Ovary (tissue), 9 donors: ENCODE measurements around the gene HRAS. TPM values are rescaled to one million over a fixed set of nuclear protein-coding genes. Genes with fewer than 3 reads are reported as not detected.
A peak's percentile ranks its signal among the peaks of the same experiment; 100 is the strongest.
"Not testable (repeated sequence)": the region's sequence is repeated elsewhere in the genome, so short reads cannot be mapped to it uniquely, and the experiment has no call there.

ENCODE experiments used
- DNase-seq, 5 donors: peaks; one replicate each; pipeline ENCODE4 v3.0.0-alpha.2; 2019 to 2020
- H3K27ac ChIP-seq, 2 donors: fragments of 200-600 bp; one replicate each; pipeline versions ENCODE4 v1.5.1 to v1.8.0; 2019 to 2022
- H3K27me3 ChIP-seq: fragments of 200-600 bp; one replicate; pipeline ENCODE4 v1.8.0; 2022
- H3K36me3 ChIP-seq: fragments of 200-600 bp; sonication (generic); one replicate; pipeline ENCODE4 v1.5.1; 2019
- H3K4me1 ChIP-seq: one replicate; pipeline ENCODE4 v1.8.1; 2013; ENCODE audit warnings: mild to moderate bottlenecking, moderate library complexity; ENCODE audit not compliant: insufficient read depth
- H3K4me3 ChIP-seq: fragments of 200-600 bp; sonication (generic); one replicate; pipeline ENCODE4 v1.5.1; 2017
- H3K9me3 ChIP-seq, 2 donors: fragments of 200-600 bp in 1 of 2; sonication (generic) in 1 of 2; one replicate each; pipeline versions ENCODE4 v1.5.1 to v1.8.1; 2013 to 2019; ENCODE audit warnings: mild to moderate bottlenecking in 1 of 2, moderate library complexity in 1 of 2
- CTCF ChIP-seq, 3 donors: fragments of 450-650 bp in 2 of 3; fragments of 200-600 bp in 1 of 3; IDR thresholded peaks; one replicate each; pipeline versions ENCODE4 v1.5.1 to v1.8.0; 2016 to 2022; ENCODE audit warnings: antibody characterized with exemption in 3 of 3, mild to moderate bottlenecking in 1 of 3
- EP300 ChIP-seq: sonication (generic); formaldehyde crosslinking; IDR thresholded peaks from one replicate; pipeline ENCODE4 v1.6.1; 2017; ENCODE audit warnings: antibody characterized with exemption
- POLR2A ChIP-seq: fragments of 450-650 bp; IDR thresholded peaks from one replicate; pipeline ENCODE4 v1.6.1; 2017; ENCODE audit warnings: antibody characterized with exemption, mild to moderate bottlenecking, moderate library complexity
- whole genome bisulfite sequencing, 3 donors: extraction: QIAGEN DNeasy Blood & Tissue Kit in 1 of 3; methylation state at CpG; one replicate each; pipeline versions ENCODE4 v1.1.5 to v1.1.7; 2013 to 2017; 5-methylcytosine and 5-hydroxymethylcytosine counted together
- intact Hi-C, 4 donors: fragments of 100-400 bp; cut with DNase I; formaldehyde crosslinking; loops; one replicate each; pipeline versions ENCODE4 v1.11.0 to v1.15.1; 2022 to 2023
- polyA plus RNA-seq, 2 donors: library from polyadenylated mRNA; stranded (reverse); fragments of 200-250 nt in 1 of 2; fragments of 350-450 nt in 1 of 2; fragmentation: Illumina TruSeq in 1 of 2; extraction: RNeasy Lipid Tissue Mini Kit (QIAGEN cat#74804) in 1 of 2; gene quantifications; one replicate each; pipeline ENCODE4 v1.2.3, GENCODE V29; 2013 to 2014
- total RNA-seq, 7 donors: library from RNA; depleted of rRNA in 2 of 7; stranded (reverse); fragments of >200 nt in 2 of 7; fragmentation: NEBNext Ultra II Directional in 3 of 7; extraction: Animal tissue kit (Norgen Biotek cat#: 25700) in 3 of 7; gene quantifications; one replicate each; pipeline versions ENCODE4 v1.1.0 to v1.2.4, GENCODE V29; 2016 to 2023
- donor health status: DM: no; HTN: no; CAD: no; lungs with moderate emphysema.
- donor health status: DM: no; HTN: no; CAD: no.
- donor health status: Bipolar disorder and iron deficiency.
- donor health status: DM: yes; HTN: yes; CAD: no.
- donor health status: DM: no; HTN: no; CAD: no.
- donor health status: DM: yes; HTN: yes; CAD: no.

The HRAS gene
- total and polyA plus RNA-seq, 9 donors, result 4.3 to 49.6 (median 36.3) TPM

GRCh38 chr11:521177-521688 is 14.1 kb downstream of the HRAS start:
- no peak for DNase-seq
- H3K4me1 ChIP-seq, result no peaks in the 10 kb centered on the region
- intact Hi-C loops, result no loop called here
- no peaks in the 10 kb centered on the region for H3K36me3 ChIP-seq
- no peaks in the 10 kb centered on the region for H3K27me3 ChIP-seq
- H3K27ac ChIP-seq, result no peak overlapping the region
- no peaks in the 10 kb centered on the region for H3K9me3 ChIP-seq
- H3K4me3 ChIP-seq, result no peak overlapping the region
- TF ChIP-seq POLR2A (no peak), EP300 (no peak), CTCF (IDR thresholded peaks at IDR 0.05) (no peak)
- WGBS, 3 donors, result 78 to 91% (median 86%) methylated on average over 10 of the region's 10 CpGs

- peak in 1 of 5 donors; percentile 46 for DNase-seq
- H3K27ac ChIP-seq, result no peak overlapping the region
- intact Hi-C loops, result no loop called here
- H3K4me1 ChIP-seq, result no peaks in the 10 kb centered on the region
- no peaks in the 10 kb centered on the region for H3K36me3 ChIP-seq
- no peak overlapping the region for H3K4me3 ChIP-seq
- H3K27me3 ChIP-seq, result no peaks in the 10 kb centered on the region
- WGBS, 3 donors, result 92% methylated on average over 39 of the region's 39 CpGs
- TF ChIP-seq POLR2A, result no peak
- no peak for TF ChIP-seq EP300
- no peak for TF ChIP-seq CTCF (IDR thresholded peaks at IDR 0.05)
- H3K9me3 ChIP-seq, result no peaks in the 10 kb centered on the region
These were observed 14.8 kb downstream of the HRAS start for GRCh38 chr11:520428-521176.

- no peaks in the 10 kb centered on the region for H3K36me3 ChIP-seq
- intact Hi-C loops, result no loop called here
- no peaks in the 10 kb centered on the region for H3K9me3 ChIP-seq
- H3K4me1 ChIP-seq, result no peaks in the 10 kb centered on the region
- peak overlapping the region in 1 of 2 donors; percentile 40 for H3K27ac ChIP-seq
- no peaks in the 10 kb centered on the region for H3K27me3 ChIP-seq
- no peak for TF ChIP-seq EP300
- TF ChIP-seq CTCF (IDR thresholded peaks at IDR 0.05), result peak; percentile 100
- peak; percentile 37 for TF ChIP-seq POLR2A
- 4 to 11% (median 5%) methylated on average over 45 to 74 of the region's 74 CpGs for WGBS, 3 donors
- DNase-seq, result peak; percentile 88 to 97 (median 94)
- peak overlapping the region; percentile 1 for H3K4me3 ChIP-seq
These were observed 16.7 kb downstream of the HRAS start for GRCh38 chr11:518463-519202.

- H3K27me3 ChIP-seq, H3K27ac ChIP-seq, H3K36me3 ChIP-seq, H3K4me3 ChIP-seq, intact Hi-C loops, H3K9me3 ChIP-seq, H3K4me1 ChIP-seq: not testable (repeated sequence)
- peak in 4 of 5 donors; percentile 22 to 50 (median 44) for DNase-seq
- 95 to 96% (median 96%) methylated on average over 39 to 43 of the region's 43 CpGs for WGBS, 3 donors
These were observed 18.3 kb downstream of the HRAS start for GRCh38 chr11:516918-517685.
